HG03520 (cell line): ENCODE results near the gene ABCA6.
"Not testable (repeated sequence)": the region's sequence is repeated elsewhere in the genome, so short reads cannot be mapped to it uniquely, and the experiment has no call there.

Experiments used
- ATAC-seq: cut with Tn5 transposase; IDR thresholded peaks from one replicate; pipeline ENCODE4 v1.9.1; 2021; ENCODE audit warnings: mild to moderate bottlenecking, moderate library complexity; ENCODE audit not compliant: unreplicated experiment

The ABCA6 gene

GRCh38 chr17:69141431-69142174 lies at the start of gene ABCA6:
Gene ABCA6, minus strand, starts transcription at chr17:69141895. Its CDS starts 1,192 bp downstream, at chr17:69140703.
- no peak for ATAC-seq

GRCh38 chr17:69188796-69189195 lies 47.1 kb upstream of the ABCA6 start:
- ATAC-seq: no peak

DNA sequence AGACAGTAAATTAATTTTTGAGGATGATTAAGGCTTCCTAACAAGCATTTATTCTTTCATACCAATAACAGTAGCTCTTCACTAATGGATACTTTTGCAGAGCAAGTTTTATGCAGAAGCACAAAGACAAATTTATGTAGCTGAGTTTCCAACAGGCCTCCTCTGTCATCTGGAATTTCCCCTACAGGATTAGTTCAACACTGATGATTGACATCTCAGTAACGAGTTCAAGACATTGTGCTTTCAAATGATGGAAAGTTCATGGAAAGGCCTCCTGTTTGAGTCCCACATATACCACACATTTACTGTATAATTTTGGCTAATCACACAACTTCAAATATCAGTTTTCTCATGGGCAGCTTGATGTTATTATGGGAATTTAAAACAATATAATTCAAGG lies 46.4 kb upstream of the ABCA6 start:
- no peak for ATAC-seq

GRCh38 chr17:69187294-69187693 lies 45.6 kb upstream of the ABCA6 start:
- ATAC-seq: no peak

- ATAC-seq: peak; percentile 38
These were observed 37.7 kb upstream of the ABCA6 start for GRCh38 chr17:69179227-69179952.

GRCh38 chr17:69176457-69176795 lies 34.7 kb upstream of the ABCA6 start:
- ATAC-seq: no peak

- no peak for ATAC-seq
These were observed 34.1 kb upstream of the ABCA6 start for GRCh38 chr17:69175625-69176456.

GRCh38 chr17:69175262-69175624 lies 33.5 kb upstream of the ABCA6 start:
- ATAC-seq: no peak

- ATAC-seq: no peak
These were observed 31.4 kb upstream of the ABCA6 start for GRCh38 chr17:69173118-69173517.

- no peak for ATAC-seq
These were observed 28.7 kb upstream of the ABCA6 start for GRCh38 chr17:69170377-69170776.

DNA sequence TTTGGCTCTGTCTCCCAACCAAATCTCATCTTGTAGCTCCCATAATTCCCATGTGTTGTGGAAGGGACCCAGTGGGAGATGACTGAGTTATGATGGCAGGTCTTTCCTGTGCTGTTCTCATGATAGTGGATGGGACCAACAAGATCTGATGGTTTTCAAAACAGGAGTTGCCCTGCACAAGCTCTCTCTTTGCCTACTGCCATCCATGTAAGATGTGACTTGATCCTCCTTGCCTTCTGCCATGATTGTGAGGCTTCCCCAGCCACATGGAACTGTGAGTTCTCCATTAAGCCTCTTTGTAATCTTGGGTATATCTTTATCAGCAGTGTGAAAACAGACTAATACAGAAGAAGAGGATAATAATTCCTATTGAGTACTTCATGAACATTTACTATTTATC lies 26.9 kb upstream of the ABCA6 start:
- ATAC-seq: not testable (repeated sequence)

GRCh38 chr17:69166957-69167356 lies 25.3 kb upstream of the ABCA6 start:
- no peak for ATAC-seq

- ATAC-seq: no peak
These were observed 22.5 kb upstream of the ABCA6 start for GRCh38 chr17:69164206-69164605.

DNA sequence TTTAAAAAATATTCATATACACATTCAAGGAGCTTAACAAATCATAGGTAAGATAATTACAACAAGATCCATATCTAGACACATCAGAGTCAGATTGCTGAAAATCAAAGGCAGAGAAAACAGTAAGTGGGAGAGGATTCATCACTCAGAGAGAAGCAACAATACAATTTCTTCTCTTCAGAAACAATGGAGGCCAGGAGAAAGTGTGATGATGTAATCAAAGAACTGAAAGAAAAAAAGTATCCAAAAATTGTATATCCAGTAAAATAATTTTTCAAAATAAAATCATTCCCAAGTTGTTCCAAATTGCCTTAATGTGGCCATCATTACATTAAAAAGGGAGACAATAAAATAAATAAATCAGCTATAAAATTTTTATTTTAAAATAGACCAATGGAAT lies 17.7 kb upstream of the ABCA6 start:
- ATAC-seq: no peak

DNA sequence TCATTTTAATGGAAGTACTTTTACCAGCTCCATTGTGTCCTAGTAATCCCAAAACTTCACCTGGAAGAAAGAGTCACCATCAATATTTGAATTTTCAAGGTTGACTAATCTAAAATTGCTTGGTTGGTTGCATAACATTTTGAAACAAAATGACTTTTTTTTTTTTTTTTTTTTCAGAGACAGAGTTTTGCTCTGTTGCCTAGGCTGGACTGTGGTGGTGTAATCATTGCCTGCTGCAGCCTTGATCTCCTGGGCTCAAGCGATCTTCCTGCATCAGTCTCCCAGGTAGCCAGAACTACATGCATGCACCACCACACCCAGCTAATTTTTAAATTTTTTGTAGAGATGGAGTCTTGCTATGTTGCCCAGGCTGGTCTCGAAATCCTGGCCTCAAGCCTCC lies 12.6 kb upstream of the ABCA6 start:
- no peak for ATAC-seq

GRCh38 chr17:69150333-69150732 lies 8.6 kb upstream of the ABCA6 start:
- no peak for ATAC-seq

- ATAC-seq: no peak
These were observed 5.8 kb upstream of the ABCA6 start for GRCh38 chr17:69147460-69147859.

GRCh38 chr17:69144331-69145255 lies 2.9 kb upstream of the ABCA6 start:
- no peak for ATAC-seq

- no peak for ATAC-seq
These were observed 2.1 kb upstream of the ABCA6 start for GRCh38 chr17:69143683-69144231.

GRCh38 chr17:69143151-69143550 lies 1.5 kb upstream of the ABCA6 start:
- ATAC-seq: no peak
